Renal cortex interstitium (tissue), 11 donors: Measurements from ENCODE around the gene KCNK17. TPM values are rescaled to one million over a fixed set of nuclear protein-coding genes. Genes with fewer than 3 reads are reported as not detected.

Experiments used
- DNase-seq, 11 donors: peaks; one replicate each; pipeline ENCODE4 v3.0.0-alpha.2; 2013; ENCODE audit warnings: low read depth in 9 of 11, low spot score in 4 of 11; ENCODE audit errors: extremely low read depth in 1 of 11
- polyA plus RNA-seq, 3 donors: library from polyadenylated mRNA; unstranded; fragments of 120-200 nt; gene quantifications; one replicate each; pipeline ENCODE4 v1.2.1, GENCODE V29; 2013; ENCODE audit not compliant: insufficient read length in 3 of 3

KCNK17 gene
- polyA plus RNA-seq, 3 donors, result 0.16 to 0.35 TPM; not detected in 1

DNA sequence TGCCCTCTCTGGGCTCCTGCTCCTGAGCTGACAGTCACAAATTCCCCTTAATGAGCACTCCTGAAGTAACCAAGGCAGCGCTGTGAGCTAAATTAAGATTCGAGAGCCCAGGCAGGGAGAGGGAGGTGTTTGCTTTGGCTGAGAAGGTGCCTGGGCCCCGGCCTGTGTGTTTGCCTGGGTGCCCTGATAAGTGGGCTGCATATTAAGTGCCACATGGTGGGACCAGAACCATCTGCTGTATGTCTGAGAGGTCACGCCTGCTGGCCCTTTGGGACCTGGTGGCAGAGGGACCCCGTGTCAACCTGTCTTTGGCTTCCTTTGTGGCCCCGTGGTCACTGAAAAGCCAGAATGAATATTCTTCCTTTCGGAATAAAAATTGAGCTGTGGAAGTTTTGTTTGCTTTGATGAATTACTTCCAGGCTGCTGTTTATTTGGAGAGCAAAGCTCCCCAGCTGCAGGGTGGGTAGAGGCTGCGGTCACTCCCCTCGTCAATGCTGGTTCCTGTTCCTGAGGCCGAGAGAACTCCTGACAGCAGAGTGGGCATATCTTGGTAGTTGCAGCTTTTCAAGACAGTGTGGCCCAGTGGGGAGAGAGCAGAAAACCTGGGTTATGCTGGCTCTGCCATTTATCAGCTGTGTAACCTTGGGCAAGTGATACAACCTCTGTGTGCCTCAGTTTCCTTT is 25.8 kb upstream of the KCNK17 start:
- no peak for DNase-seq

DNA sequence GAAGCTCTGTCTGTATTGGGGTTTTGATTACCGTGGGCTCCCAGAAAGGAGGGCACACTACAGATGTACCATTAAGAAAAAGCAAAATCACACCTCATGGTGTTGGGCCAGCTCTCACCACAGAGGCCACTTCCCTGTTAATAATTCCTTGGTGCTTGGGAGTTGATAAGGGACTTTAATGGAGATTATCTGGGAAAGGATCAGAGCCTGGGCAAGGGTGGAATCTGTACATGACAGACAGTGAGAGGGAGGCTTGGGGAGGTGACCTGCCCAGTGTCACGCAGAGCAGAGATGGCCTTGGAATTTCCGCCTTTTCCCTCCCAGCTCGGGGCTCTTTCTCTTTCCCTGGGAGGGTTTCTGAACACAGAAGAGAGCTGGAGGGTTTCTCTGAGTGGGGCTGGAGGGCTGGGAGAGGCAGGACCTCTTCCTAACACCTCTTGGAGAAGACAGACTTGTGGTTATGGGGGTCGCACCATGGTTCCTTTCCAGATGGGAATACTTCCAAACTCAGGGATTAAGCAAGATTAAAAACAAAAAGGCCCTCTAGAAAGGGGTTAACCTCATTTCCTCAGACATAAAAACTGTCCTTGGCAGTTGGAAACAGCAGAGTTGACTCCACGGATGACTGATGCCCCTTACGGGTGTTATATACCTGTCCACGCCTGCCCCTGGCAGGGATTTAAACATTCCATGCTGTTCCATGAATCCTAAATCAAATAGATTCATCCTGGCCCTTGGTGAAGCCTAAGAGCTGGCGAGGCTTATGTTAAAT is 25.1 kb upstream of the KCNK17 start:
- no peak for DNase-seq

DNA sequence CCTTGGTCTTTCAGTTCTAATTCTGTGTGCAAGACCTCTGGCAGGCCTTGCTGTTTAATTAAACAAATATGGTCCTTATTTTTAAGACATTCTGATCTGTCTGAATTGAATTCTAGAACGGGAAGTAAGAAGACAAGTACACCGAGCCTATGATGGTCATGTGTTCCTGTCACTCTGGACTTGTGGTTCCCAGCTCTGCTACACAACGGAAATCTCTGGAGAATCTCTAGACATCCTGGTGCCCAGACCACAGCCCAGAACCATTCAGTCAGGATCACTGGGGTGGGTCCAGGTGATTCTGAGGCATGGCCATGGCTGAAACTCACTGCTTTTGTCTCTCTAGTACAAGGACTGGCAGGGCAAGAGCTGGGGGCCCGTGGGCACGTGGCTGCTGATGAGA is 24.2 kb upstream of the KCNK17 start:
- no peak for DNase-seq

DNA sequence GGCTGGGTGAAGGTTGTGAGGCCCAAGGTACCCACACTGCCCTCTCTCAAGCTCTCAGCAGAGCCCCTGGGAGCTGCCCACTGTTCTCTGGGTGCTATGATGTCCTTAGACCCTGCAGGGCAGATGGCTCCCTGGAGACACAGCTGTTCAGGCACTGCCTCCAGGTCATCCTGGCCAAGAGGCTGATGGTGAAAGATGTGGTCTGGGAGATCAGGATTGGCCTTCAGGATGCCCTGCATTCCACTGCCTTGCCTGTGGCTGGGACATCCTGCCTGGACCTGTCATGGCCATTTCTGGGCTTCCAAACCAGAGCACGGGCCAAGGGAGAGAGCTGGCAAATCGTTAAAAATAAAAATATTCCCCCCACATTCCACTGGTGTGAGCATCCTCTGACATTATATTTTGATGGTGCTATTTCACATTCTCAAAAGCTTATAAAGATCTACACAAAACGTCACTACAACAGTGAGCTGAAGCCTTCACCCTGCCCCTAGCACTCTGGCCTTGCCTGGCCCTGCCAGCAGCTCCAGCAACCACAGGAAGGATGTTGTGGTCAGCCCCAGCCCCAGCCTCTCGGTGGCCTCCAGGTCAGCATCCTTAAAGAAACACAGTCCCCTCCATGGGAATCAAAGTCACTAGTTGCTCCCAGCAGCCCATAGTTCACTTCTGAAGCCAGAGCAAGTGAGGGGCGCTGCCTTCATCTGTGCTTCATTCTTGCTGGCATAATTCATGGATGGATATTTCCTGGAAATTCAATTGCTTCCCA is 21.7 kb upstream of the KCNK17 start:
- DNase-seq, result no peak

DNA sequence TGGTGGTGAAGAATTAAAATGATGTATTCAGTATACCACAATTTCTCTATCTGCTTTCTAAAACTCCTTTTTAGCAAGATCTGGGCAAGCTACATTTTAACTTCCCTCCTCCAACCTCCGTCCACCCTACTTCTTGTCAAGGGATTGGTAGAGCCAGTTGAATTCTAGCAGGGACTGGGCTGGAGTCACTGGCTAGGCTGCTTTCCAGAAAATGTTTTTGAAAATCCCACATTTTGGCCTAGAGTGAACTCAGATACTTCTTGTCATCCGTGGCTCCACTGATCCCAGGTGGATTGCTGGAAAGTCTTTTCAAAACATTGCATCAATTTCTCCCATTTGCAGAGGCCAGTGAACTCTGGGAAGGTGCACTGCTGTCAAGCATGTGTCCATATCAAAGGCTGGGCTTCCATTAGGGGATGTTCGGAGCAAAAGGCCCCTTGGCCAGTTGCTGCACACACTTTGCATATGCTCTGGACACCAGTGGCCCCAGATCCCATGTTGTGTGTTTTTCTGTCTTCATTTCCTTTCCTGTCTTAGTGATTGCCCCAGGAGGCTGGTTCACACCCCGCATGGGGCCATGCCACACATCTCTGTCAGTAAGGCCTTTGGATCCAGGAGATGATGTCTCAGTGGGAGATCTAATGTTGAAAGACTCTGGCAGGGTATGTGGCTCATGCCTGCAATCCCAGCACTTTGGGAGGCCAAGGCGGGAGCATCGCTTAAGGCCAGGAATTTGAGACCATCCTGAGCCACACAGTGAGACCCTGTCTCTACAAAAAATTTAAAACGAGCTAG is 19.6 kb upstream of the KCNK17 start:
- DNase-seq, result no peak

DNA sequence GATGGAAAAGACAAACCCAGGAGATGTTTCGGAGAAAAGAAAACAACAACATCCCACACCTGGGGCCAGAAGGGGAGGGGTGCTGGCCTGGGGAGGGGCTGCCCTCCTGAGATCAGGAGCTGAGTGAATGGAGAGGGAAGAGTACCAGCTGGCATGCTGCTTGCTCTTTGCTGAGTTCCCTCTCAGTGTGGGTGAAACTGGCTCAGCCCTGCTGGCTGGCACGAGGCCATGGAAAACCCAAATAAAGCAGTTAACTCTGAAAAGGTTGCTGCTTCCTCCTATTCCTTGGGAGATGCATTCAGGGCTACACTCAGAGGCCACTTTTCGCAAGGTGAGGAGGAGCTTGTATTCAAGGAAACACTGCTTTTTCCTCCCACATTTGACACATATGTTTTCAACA is 16.3 kb upstream of the KCNK17 start:
- DNase-seq, result no peak

DNA sequence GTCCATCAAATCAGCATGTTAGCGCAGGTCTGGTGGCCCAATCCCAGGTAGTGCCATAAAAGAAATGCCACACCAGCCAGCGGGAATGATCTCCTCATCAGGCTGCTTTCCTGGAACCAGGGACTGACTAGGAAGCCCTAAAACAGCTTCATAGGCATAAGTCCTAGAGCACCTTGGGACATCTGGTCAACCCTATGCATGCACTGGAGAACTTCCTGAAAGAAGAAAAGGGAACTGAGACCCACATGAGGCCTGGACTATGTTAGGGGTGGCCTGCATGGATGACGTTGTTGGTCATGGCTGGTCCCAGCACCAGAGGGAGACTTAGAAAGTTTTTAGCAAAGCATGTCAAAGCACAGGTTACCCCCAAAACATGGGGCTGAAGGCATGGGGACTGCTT is 15.8 kb upstream of the KCNK17 start:
- no peak for DNase-seq

DNA sequence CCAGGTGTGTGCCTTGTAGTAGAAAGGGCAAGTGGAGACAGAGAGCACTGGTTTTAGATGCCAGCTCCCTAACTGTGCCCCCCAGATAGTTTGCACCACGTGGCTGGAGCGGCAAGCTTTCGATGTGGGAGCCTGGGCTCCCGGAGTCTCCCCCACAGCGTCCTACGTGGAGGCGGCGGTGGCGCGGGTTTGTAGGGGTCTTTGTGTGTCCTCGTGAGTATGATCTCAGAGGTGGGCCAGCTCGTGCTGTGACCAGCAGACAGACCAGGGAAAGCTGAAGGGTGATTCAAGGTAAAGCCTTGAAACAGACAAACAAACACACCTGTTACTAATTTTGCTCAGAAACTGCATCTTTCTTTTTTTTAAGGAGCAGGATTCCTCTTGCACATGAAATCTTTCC is 13.8 kb upstream of the KCNK17 start:
- no peak for DNase-seq

DNA sequence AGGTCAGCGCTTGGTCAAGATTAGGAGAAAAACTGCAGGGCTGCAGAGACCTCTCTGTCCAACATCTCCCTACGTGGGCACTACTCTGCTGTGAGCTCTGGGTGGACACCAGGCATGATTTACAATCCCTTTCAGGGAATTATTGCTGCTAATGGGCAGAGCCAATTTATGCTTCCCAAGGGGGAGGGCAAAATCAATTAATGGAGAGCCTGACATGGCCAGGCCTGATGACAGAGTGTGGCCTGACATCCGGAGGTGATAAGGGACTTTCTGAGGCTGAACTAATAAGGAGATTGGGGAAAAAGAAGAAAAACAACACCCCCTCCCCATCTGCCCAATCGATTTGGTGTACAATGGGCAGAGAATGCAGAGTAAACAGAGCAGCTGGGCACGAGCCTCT is 13.3 kb upstream of the KCNK17 start:
- no peak for DNase-seq

DNA sequence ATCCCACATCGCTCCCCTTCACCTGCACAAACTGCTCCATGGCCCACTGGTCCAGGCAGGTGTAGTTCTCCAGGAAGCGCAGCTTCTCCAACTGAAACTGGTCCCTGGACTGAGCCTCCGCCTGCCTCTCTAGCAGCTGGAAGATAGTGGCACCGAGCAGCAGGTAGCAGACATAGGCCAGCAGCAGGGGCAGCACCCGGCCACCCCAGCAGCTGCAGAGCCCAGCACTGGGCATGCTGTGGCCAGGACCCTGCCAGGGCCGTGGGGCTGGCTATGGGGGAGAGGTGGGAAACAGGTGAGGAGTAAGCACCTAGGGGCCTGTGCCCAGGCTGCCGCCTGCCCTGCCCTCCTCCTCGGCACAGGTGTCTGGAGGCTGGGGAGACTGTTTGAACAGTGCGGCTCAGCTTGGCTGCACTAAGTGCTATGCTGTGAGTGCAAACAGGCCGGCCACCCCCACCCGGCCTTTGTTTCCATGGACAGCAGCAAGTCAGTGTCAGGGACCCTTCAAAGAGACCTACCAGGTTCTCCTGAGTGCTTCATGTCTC is 8.2 kb upstream of the KCNK17 start, which contains the start of gene KCNK16:
Gene KCNK16 (minus strand): TSS at position 397 of the 545 bp plus-strand sequence. CDS start 162 bp downstream, at position 235.
- DNase-seq, result no peak

DNA sequence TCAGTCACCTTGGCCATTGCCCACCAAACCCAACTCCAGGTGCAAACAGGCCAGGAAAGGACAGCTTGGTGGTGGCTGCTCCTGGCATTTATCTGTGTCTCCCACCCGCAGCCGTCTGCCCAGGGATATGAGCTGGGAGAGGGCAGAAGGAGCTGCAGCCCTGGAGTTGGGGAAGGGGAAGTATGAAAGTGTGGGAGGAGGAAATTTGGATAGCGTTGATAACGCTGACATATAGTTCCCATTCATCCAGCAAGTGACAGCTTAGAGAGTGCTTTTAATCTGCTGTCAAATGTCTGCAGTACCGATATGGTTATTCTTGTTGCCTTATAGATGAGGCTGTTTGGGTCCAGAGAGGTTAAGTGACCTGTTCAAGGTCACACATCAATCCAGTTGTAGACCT is 7.5 kb upstream of the KCNK17 start:
- no peak for DNase-seq

DNA sequence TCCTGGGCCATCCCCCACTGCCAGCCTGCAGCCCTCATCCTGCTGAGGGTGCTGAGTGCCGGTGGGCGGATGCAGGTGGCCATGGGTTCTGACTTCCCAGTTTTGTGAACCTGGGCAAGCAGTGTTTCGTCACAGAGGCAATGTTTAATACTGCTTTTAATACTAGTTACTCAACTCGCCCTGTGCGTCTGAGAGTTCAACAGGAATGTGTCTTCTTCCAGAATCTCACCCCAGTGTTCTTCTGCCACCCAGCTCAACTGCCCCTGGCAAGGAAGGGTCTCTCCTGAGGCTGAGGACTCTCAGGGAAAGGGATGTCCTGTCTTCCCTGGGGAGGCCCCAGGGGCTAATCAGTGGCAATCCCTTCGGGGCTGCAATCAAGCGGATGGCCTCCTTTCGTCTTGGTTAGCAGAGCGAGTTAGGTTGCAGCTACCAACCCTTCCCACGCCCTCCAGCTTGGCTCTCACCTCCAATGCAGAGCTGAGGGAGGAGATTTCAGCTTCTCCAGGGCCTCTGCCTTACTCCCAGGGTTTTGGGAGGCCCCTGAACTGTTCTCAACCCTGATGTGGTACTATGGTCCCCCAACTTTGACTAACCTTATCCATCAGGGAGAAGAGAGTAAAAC is 6.3 kb upstream of the KCNK17 start:
- no peak for DNase-seq

DNA sequence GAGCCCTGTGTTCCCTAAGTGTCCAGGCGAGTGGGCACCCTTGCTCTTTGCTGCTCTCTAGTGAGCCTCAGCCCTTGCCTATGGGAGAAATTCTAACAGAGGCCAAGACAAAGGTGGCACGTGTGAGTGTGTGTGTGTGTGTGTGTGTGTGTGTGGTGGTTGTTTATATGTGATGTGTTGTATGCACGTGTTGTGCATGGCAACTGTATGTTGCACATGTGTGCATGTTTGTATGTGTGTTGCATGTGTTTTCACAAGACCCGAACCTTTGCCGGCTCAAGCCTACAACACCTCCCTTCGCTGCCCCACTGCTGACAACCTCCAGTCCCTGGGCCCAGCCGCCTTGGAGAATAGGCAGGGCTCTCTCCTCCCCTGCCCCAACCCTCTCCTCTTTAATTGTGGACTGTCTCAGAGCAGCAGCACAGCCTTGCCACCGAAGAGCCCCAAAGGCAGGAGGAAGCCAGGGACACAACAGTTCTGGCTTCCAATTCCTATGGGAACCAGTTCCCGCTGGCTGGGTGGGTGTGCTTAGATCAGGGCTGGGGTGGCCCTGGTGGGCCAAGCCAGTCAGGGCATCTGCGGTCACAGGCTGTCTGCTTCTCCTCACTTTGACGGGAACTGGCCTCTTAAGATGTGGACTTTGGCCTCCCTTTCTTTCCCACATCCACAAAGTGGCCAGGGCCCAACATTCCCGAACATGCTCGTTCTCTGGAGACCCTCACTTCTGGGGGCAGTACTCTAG is 5.6 kb upstream of the KCNK17 start:
- DNase-seq, result no peak

DNA sequence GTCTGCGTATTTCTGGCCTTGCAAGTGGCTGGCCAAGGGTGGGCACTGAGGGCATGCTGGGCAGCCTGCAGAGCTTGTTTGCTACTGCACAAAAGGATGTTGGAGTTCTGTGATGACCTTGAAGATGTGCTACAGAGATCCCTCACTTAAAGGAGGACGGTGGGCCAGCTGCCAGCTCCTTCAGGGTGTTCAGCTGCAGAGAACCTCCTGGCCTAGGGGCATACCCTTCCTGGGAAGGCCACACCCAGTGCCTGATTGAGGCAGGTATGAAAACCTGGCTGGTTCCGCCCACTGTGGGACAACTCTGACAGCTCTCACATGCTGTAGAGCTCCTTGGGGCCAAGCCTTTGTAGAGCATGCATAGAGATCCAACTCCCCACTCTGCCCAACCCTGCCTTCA is 3.0 kb upstream of the KCNK17 start:
- no peak for DNase-seq

DNA sequence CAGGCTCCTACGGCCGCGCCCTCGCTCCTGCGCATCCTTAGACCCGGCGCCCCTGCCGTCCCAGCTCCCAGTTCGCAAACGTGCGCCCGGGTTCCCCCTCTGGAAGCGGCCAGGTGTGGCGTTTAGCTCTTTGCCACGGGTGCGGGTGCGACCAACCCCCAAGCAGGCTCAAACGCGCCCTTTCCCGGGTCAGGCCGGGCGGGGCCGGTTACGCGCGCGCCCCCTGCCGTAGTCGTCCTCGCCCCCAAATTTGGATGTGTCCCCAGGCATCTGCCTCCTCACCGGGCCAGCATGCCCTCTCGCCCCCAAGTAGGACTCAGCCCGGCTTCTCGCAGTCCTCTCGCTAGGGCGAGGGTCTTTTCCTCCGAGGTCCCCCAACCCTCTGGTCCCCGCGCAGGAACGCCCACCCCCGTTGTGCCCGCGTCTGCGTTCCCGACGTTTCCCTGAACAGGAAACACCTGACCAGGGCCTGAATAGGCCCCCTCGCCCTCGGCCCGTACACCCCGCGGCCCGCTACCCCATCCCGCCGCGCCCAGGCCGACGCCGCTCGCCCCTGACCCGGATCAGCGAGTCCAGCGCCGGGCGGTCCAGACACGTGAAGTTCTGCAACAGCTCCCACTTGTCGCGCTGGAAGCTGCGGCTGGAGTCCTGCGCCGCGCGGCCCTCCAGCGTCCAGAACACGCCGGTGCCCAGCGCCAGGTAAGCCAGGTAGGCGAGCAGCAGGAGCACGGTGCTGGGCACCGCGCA is 520 bp downstream of the KCNK17 start:
- DNase-seq, result no peak

DNA sequence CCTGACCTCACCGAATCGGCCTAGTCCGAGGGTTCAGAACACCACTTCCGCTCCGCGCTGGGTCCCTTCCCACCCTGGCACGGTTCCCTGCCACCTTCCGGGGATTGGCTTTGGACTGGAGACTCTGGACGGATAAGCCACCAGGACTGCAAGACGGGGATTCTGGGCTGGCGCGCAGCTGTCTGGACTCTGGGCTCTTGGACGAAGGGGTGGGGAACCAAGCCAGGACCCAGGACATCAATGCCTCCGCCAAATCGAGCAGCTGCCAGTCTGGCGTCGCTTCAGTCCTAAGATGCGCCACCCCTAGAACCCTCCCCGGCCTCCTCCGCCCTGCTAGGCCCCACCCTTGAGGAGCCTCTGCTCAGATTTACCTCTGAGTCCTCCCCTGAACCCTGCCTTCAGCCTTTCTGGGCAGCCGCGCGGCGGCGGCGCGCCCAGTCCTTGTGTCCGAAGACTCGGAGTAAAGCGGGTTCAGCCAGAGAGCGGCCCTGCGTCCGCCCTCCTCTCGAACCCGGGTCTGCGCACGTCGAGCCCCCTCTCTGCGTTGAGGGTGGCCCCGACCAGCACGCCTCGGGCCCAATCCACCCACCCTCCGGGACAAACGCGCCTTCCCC is 1.2 kb downstream of the KCNK17 start:
- no peak for DNase-seq

DNA sequence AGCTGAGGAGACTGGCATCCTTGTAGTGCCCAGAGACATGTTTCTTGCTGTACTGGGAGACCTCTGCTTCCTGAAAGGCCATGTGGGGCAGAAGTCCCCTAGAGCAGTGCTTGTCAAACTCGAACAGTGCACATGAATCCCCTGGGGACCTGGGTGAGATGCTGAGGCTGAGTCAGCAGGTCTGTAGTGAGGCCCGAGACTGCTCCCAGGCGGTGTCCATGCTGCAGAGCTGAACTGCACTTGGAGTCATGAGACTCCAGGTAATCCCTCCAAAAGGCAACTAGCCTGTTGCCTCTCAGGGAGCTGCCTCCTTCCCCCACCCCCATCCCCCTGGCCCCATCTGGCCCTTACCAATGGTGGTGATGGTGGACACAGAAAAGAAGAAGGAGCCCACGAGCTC is 3.7 kb downstream of the KCNK17 start:
- DNase-seq, result no peak
